ENCODE measurements around the gene MORN1. TPM values are rescaled to one million over a fixed set of nuclear protein-coding genes. Genes with fewer than 3 reads are reported as not detected.
A peak's percentile ranks its signal among the peaks of the same experiment; 100 is the strongest.

Gene MORN1
- total RNA-seq, 4 donors from 2014 or later, result 4.9 to 21.5 (median 15.9) TPM

- Histone ChIP-seq H3K4me1 (peaks cover 5 to 55% (median 31%) of the 10 kb centered on the region in 4 donors), H3K27ac (peak overlapping the region; percentile 81 to 95 (median 90))
- no peak for TF ChIP-seq POLR2A (IDR thresholded peaks at IDR 0.05)
These were observed 77.0 kb downstream of the MORN1 start for GRCh38 chr1:2314273-2314802.

DNA sequence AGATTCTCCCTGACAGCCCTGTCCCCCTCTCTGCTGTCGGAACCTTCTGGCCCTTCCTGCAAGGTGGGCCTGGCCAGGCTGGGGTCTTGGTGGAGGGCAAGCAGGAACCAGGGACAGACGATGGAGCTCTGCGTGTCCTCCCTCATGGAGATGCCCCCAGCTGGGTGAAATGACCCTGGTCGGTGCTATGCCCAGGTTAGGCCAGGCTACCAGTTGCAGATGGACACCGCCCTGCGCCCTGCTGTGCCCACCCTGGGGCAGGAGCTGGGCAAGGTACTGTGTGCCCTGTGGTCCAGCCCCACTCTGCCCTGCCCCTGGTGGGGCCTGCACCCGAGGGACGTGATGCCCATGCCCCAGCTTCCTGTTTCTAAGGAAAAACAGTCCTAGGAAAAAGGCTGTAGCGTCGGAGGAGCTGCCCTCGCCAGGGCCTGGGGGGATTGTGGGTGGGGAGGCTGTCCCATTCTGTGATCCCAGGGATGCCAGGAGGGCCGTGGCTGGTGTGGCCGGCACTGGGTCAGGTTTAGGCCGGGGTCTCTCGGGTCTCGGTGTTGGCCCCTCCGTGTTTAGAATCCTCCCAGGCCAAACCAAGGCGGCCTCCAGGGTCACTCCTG lies 77.6 kb downstream of the MORN1 start:
- TF ChIP-seq CTCF (IDR thresholded peaks at IDR 0.05), result no peak
- TF ChIP-seq POLR2A (IDR thresholded peaks at IDR 0.05), result no peak
- peaks cover 5 to 55% (median 31%) of the 10 kb centered on the region in 4 donors for H3K4me1 ChIP-seq
- no peaks in the 10 kb centered on the region for H3K9me3 ChIP-seq
- peaks cover 0 to 10% (median 0%) of the 10 kb centered on the region in 3 donors for H3K36me3 ChIP-seq
- H3K27ac ChIP-seq, result peak overlapping the region; percentile 81 to 95 (median 90)
- peak overlapping the region in 3 of 4 donors; percentile 60 to 75 (median 70) for H3K4me3 ChIP-seq
- no peaks in the 10 kb centered on the region for H3K27me3 ChIP-seq
- DNase-seq, result no peak

More at GRCh38 chr1:2314273-2314802, 77.0 kb downstream of the MORN1 start:
- H3K4me3 ChIP-seq, result peak overlapping the region; percentile 60 to 75 (median 66)
- peak in 2 of 3 donors; percentile 33 to 70 for DNase-seq
- peaks cover 0 to 5% (median 0%) of the 10 kb centered on the region in 3 donors for H3K36me3 ChIP-seq
- H3K9me3 ChIP-seq, result no peaks in the 10 kb centered on the region
- no peaks in the 10 kb centered on the region for H3K27me3 ChIP-seq

GRCh38 chr1:2312515-2313301 lies 78.6 kb downstream of the MORN1 start:
- no peaks in the 10 kb centered on the region for H3K9me3 ChIP-seq
- peaks cover 0 to 20% (median 0%) of the 10 kb centered on the region in 3 donors for H3K36me3 ChIP-seq
- H3K4me3 ChIP-seq, result no peak overlapping the region
- TF ChIP-seq POLR2A (IDR thresholded peaks at IDR 0.05) (no peak), CTCF (IDR thresholded peaks at IDR 0.05) (no peak)
- H3K27me3 ChIP-seq, result no peaks in the 10 kb centered on the region
- DNase-seq, result peak in 1 of 3 donors; percentile 38
- H3K27ac ChIP-seq, result peak overlapping the region; percentile 81 to 95 (median 90)
- peaks cover 5 to 55% (median 31%) of the 10 kb centered on the region in 4 donors for H3K4me1 ChIP-seq

GRCh38 chr1:2312160-2312514 lies 79.2 kb downstream of the MORN1 start:
- H3K27me3 ChIP-seq, result no peaks in the 10 kb centered on the region
- H3K9me3 ChIP-seq, result no peaks in the 10 kb centered on the region
- peaks cover 5 to 55% (median 31%) of the 10 kb centered on the region in 4 donors for H3K4me1 ChIP-seq
- DNase-seq, result no peak
- H3K36me3 ChIP-seq, result peaks cover 0 to 26% (median 0%) of the 10 kb centered on the region in 3 donors
- no peak overlapping the region for H3K4me3 ChIP-seq
- peak overlapping the region; percentile 81 to 95 (median 90) for H3K27ac ChIP-seq
- TF ChIP-seq CTCF (IDR thresholded peaks at IDR 0.05) (no peak), POLR2A (IDR thresholded peaks at IDR 0.05) (no peak)

DNA sequence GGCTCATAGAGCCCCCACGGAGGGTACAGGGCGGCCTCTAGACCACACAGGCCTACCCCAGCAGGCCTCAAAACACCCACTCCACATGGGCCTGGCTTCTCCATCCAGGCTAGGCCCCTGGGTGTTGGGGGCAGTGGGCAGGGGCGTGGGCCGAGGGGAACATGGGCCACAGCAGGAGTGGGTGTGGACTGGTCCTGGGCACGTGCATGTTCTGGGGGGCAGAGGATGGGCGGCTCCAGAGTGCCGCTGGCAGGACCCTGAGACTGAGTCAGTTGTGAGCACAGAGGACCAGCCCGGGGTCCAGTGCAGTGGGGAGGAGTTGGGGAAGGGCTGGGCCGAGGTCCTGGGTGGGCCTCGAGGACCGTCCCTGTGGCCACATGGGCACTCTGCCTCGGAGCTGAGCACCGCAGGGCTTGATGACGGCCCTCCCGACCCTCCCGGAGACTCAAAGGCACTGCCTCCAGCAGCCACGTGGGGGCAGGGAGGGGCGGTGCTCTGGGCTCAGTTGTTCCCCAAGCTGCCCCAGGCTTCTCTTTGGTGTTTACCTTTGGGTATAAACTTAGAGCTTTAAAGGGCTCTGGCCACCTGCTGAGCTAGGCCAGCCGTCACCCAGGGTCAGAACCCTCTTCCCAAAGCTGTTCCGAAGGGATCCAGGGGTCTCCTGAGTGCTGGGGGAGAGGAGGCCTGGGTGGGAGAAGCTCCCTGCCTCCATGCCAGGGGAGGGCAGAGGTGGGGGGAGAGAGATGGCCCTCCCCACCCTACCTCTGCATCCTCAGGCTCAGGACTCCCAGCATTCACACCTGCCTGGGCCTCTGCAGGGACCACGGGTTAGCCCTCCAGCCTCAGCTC lies 79.9 kb downstream of the MORN1 start:
- H3K27ac ChIP-seq, result peak overlapping the region; percentile 81 to 95 (median 90)

More for the DNA sequence above, 79.9 kb downstream of the MORN1 start:
- TF ChIP-seq POLR2A (IDR thresholded peaks at IDR 0.05) (no peak), CTCF (IDR thresholded peaks at IDR 0.05) (peak; percentile 14 to 42 (median 26))
- Histone ChIP-seq H3K27me3 (no peaks in the 10 kb centered on the region), H3K4me3 (no peak overlapping the region), H3K36me3 (peaks cover 0 to 33% (median 0%) of the 10 kb centered on the region in 3 donors), H3K4me1 (peaks cover 5 to 55% (median 31%) of the 10 kb centered on the region in 4 donors), H3K9me3 (no peaks in the 10 kb centered on the region)
- peak in 2 of 3 donors; percentile 72 to 85 for DNase-seq
